Erythroblast (primary cell): Measurements from ENCODE around the gene COASY.
"Not testable (repeated sequence)": the region's sequence is repeated elsewhere in the genome, so short reads cannot be mapped to it uniquely, and the experiment has no call there.

Source experiments
- DNase-seq, 2 experiments: peaks; one replicate each; lab custom pipeline; 2025; lab: John Stamatoyannopoulos, UW
- GATA1 ChIP-seq: IDR thresholded peaks from 2 replicates; pipeline ENCODE4 v1.6.1; 2011; ENCODE audit warnings: low read depth, mild to moderate bottlenecking, control low read depth, low read length, moderate library complexity
- POLR2A ChIP-seq: IDR thresholded peaks from 2 replicates; pipeline ENCODE4 v1.6.1; 2011; ENCODE audit warnings: mild to moderate bottlenecking, low read length

Gene COASY

DNA sequence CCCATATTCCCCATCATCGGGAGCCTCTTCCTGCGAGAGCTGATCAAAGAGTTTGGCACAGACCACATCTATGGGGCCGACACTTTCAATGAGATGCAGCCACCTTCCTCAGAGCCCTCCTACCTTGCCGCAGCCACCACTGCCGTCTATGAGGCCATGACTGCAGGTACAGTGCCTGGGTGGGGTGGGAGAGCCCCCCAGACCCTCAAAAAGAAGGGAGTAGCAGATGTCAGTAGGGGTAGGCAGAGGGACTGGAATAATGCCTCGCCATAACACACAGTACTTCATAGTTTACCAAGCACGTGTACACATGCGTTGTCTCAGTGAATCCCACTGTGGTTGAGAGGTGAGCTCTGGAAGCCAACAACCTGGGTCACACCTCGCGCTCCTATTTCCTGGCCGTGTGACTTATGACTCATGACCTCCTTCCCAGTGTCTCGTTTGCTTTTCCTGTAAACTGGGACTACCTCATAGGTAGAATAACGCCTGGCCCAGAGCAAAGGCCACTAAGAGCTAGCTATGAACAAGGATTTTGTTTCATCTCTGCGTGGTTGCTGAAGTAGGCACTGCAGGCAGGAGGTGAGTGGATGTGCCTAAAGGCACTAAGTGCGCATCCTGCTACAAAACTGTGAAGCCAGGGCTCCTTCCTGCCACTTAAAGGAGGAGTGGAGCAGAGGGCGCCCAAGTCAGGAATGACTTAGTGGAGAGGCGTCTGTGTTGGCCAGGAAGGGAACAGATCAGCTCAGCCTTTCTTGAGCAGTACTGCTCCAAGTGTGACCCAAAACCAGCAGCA lies 20.7 kb upstream of the COASY start:
- TF ChIP-seq POLR2A (peak; percentile 13), GATA1 (no peak)
- DNase-seq, result no peak

DNA sequence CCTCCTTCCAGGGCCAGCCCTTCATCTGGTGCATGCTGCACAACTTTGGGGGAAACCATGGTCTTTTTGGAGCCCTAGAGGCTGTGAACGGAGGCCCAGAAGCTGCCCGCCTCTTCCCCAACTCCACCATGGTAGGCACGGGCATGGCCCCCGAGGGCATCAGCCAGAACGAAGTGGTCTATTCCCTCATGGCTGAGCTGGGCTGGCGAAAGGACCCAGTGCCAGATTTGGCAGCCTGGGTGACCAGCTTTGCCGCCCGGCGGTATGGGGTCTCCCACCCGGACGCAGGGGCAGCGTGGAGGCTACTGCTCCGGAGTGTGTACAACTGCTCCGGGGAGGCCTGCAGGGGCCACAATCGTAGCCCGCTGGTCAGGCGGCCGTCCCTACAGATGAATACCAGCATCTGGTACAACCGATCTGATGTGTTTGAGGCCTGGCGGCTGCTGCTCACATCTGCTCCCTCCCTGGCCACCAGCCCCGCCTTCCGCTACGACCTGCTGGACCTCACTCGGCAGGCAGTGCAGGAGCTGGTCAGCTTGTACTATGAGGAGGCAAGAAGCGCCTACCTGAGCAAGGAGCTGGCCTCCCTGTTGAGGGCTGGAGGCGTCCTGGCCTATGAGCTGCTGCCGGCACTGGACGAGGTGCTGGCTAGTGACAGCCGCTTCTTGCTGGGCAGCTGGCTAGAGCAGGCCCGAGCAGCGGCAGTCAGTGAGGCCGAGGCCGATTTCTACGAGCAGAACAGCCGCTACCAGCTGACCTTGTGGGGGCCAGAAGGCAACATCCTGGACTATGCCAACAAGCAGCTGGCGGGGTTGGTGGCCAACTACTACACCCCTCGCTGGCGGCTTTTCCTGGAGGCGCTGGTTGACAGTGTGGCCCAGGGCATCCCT lies 18.5 kb upstream of the COASY start:
- TF ChIP-seq GATA1 (no peak), POLR2A (no peak)
- DNase-seq, result no peak

DNA sequence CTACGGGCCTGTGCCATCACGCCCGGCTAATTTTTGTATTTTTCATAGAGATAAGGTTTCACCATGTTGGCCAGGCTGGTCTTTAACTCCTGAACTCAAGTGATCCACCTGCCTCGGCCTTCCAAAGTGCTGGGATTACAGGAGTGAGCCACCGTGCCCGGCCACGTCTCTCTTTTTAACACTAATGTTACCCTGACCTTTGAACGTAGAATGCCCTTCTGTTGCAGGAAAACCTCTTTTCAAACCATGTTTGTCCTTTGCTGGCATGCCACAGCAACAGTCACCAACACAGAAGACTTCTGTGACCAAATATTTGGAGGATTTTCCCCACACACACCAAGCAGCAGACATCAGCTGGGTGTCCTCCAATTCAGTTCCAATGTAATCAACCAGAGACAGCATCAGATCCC lies 17.1 kb upstream of the COASY start:
- TF ChIP-seq POLR2A (no peak), GATA1 (no peak)
- no peak for DNase-seq

DNA sequence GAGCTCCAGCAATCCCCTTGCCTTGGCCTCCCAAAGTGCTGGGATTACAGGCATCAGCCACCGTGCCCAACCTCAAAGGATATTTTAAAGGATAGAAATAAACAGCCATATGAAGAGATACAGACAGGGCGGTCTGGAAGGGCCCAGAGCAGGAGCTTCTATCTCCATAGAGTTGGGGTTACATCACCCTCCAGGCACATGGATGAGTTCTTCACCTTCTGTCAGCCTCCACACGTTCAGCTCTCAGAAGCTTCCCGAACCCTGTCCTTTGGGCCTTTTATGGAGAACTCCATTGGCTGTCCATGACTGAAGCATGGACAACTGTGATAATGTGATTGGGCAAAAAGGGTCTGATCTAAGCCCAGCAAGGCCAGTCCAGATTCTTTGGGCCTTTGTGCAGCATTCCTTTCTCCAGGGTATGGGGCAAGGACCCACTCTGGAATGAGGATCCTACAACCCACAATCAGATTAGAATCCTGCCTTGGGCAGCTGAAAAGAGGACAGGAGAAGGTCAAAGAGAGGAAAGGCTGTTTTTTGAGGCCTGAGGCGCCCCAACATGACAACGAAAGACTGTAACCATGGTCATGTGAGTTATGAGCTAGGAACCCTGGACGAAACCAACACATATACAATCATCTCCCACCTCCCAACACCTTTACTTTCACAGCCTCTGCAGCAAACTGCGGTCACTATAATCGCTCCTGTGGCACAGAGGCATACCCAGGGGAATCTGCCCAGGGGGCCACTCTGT lies 16.0 kb upstream of the COASY start:
- not testable (repeated sequence) for DNase-seq

GRCh38 chr17:42547001-42547461 lies 14.9 kb upstream of the COASY start:
- TF ChIP-seq POLR2A, result peak; percentile 14
- TF ChIP-seq GATA1, result no peak
- no peak for DNase-seq

DNA sequence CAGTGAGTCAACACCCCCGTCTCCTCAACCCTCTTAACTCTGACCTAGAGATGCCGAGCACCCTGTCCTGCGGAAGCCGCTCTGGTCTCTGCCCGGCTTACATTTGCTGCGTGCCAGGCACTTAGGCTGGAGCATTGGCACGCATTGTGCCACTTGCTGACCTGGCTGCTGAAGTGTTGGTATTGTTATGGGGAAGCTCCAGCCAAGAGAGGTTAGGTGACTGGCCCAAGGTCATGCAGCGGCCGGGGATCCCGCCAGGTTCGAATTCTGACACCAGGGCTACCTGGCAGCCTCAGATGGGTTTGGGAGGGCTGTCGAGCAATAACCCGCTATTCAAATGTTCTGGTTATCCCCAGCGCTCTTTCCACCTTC lies 14.3 kb upstream of the COASY start:
- TF ChIP-seq POLR2A, result no peak
- no peak for TF ChIP-seq GATA1
- no peak for DNase-seq

DNA sequence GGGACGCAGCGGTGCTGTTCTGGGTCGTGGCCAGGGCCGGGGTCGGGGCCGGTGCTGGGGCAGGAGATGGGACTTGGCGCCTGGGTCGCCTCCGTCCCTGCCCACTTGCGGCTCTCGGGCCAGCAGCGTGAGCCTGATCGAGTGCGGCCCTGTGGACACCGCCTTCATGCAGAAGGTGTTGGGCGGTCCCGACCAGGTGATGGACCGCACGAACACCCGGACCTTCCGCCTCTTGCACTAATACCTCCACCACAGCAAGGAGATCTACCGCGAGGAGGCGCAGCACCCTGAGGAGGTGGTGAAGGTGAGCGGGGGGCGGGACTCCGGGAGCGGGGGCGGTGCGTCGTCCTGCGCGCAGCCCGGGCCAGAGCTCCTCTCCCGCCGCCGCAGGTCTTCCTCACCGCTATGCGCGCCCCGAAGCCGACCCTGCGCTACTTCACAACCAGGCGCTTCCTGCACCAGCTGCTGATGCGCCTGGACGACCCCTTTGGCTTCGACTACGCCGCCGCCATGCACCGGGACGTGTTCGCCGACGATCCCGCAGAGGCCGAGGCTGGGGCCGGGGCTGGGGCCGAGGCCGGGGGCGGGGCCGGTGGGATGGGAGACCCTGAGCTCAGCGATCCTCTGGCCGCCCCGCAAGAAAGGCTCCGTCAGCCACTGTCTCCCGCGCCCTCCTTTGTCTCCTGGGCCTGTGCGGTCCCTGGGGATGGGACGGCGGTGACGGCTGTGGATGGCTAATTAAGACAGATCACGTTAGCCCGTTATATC lies 13.7 kb upstream of the COASY start:
- peak; percentile 57 to 70 for DNase-seq
- no peak for TF ChIP-seq GATA1
- no peak for TF ChIP-seq POLR2A

- no peak for DNase-seq
- no peak for TF ChIP-seq GATA1
- no peak for TF ChIP-seq POLR2A
Measured at GRCh38 chr17:42548993-42549755, 12.8 kb upstream of the COASY start.

- DNase-seq, result not testable (repeated sequence)
Measured at GRCh38 chr17:42552736-42553135, 9.2 kb upstream of the COASY start, which contains the start of gene HSD17B1. TSS of gene HSD17B1 (plus strand) at chr17:42552923. CDS start at chr17:42552934, 11 bp downstream.

DNA sequence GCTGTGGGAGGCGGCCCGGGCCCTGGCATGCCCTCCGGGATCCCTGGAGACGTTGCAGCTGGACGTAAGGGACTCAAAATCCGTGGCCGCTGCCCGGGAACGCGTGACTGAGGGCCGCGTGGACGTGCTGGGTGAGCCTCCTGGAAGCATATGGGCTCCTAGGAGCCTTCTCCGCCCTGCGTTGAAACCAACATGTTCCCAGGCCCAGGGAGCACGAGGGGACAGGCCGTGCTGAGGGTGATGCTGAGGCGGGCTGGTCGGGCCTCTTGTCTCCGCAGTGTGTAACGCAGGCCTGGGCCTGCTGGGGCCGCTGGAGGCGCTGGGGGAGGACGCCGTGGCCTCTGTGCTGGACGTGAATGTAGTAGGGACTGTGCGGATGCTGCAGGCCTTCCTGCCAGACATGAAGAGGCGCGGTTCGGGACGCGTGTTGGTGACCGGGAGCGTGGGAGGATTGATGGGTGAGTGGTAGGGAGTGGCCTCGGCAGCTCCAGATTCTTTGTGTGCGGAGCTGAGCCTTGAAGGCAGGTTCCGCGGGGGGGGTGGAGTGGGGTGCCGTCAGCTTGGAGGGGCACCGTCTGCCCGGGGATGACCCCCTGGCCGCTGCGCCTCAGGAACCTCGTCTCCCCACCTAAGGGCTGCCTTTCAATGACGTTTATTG lies 8.7 kb upstream of the COASY start:
- no peak for TF ChIP-seq GATA1
- TF ChIP-seq POLR2A, result no peak
- peak in 1 of 2 experiments; percentile 29 for DNase-seq

DNA sequence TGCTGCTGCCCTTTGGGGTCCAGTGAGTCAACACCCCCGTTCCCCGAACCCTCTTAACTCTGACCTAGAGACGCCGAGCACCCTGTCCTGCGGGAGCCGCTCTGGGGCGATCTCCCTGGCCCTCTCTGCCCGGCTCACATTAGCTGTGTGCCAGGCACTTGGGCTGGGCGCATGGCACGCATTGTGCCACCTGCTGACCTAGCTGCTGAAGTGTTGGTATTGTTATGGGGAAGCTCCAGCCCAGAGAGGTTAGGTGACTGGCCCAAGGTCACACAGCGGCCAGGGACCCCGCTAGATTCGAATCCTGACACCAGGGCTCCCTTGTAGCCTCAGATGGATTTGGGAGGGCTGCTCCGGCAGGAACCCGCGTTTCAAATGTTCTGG lies 8.1 kb upstream of the COASY start:
- no peak for TF ChIP-seq GATA1
- TF ChIP-seq POLR2A, result no peak
- DNase-seq, result no peak
